GM21447 (cell line): ENCODE results near the gene NEK7.

ENCODE experiments used
- ATAC-seq: cut with Tn5 transposase; IDR thresholded peaks from one replicate; pipeline ENCODE4 v1.9.1; 2021; ENCODE audit not compliant: unreplicated experiment

NEK7 gene

DNA sequence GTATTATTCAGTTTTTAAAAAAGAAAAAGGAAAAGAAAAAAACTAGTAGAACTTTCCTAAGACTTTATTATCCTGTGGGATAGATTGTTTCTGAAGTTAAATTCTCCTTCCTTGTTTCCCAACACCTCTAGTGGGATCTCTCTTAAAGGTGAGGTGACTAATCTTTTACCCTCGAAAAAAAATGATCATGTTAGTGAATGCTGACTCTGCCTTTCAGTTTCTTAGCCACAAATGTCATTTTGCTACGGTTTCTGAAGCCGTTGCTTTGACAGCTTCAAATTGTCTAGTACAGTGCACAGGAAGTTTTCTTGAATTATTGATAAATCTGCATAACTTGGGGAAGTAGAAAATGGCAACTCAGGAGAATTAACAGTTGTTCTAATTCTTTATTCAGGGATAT, 13.0 kb upstream of the NEK7 start:
- peak; percentile 79 for ATAC-seq

GRCh38 chr1:198147216-198147615, 9.6 kb upstream of the NEK7 start:
- ATAC-seq: no peak

GRCh38 chr1:198150369-198150768, 6.4 kb upstream of the NEK7 start:
- ATAC-seq: no peak

- no peak for ATAC-seq
Observed at GRCh38 chr1:198151688-198152087, 5.1 kb upstream of the NEK7 start.

- ATAC-seq: no peak
Observed at GRCh38 chr1:198153103-198153502, 3.7 kb upstream of the NEK7 start.

DNA sequence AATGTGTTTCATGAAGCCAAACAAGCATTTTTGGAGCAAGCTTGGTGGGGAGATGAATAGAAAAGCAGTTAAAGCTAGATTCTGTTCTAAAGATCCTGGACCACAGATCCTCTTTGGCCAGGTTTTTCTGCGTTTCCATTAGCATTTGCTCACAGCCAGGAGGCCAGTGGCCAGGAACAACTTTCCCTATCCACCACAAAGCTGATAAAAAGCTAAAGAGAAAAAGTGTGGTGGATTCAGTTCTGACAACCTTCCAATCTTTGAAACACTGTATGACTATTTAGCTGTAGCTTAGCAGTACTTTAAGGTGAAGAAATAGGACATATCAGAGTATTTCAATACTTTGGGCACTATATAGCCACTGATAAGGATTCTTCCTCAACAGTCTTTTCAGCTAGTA, 3.0 kb upstream of the NEK7 start:
- ATAC-seq: no peak

DNA sequence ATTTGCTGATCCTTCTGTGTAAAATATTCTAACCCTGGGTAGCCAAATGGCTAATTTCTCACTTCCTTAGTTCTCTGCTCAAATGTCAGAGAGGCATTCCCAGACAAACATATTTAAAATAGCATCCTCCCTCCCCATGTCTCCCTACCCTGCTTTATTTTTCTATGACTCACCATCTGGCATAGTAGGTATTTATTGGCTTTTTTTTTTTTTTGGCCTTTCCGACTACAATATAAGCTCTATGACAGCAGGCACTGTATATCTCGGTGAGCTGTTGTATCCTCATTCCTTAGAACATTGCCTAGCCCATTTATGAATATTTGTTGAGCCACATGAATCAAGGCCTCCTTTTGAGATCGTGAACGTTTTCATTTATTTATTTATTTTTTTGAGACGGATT, 1.5 kb upstream of the NEK7 start:
- ATAC-seq: no peak

DNA sequence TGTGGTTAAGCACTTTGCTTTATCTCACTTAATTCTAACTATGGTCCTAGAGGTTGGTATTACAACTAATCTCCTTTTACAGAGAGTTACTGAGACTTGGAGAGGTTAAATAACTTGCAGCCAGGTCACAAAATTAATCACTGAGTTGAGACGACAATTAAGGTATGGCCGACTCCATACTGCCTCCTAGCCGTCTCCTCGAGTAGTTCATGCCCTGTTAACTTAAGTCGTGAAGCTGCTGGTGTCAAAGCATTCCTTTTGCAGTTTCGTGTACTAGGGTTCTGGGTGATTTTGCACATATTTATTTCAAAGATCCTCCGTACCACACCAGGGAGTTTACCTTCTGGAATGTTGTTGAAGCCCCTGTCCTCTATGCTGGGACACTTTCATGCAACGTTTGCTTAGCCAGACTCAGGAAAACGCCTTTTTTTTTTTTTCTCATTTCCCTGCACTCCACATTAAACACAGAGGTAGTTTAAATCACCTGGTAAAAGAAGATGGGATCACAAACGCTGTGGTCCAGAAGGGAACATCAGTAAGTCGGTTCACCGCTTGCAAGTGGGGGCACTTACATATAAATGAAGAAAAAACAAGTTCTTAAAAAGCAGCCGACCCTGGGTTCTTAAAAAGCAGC, 570 bp upstream of the NEK7 start:
- ATAC-seq: peak; percentile 26

GRCh38 chr1:198157241-198157846, 546 bp downstream of the NEK7 start:
- ATAC-seq: peak; percentile 43

DNA sequence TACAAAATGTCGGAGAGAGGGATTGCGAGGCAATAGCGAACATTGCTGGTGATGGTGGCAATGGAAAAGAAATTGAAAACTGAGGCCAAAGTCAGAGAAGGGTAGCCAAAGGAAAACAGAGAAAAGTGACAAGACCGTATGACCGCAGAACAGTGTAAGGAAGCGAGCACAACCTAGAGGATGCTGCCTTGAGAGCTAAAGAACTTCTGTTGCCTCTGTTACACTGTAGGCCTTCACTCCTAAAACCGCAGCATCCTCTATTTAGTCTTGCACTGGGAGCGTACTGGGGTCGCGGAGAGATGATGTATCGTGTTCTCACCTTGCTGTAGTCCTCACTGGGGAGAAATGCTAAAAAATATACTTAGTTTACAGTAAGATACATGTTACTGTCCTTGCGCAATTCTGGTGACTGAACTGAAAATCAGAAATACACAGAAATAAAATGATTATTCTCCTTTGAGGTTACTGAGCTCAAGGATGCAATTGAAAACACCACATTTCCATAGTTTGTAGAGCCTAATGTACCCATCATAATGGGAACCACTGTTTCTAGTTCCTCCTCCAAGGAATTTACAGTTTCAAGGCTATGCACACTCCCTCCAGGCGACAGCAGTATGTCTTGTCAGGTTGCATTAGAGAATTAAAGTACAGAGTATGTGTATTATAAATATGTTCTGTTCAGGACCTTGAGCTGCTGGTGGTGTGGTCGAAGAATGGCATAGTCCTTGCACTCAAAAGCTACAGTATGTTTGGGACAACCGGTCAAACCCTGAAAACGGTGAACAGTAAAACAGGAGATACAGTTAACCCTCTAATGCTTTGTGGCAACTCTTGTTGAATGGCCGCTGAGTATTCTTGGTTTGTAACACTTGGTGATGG, 1.3 kb downstream of the NEK7 start:
- ATAC-seq: no peak

DNA sequence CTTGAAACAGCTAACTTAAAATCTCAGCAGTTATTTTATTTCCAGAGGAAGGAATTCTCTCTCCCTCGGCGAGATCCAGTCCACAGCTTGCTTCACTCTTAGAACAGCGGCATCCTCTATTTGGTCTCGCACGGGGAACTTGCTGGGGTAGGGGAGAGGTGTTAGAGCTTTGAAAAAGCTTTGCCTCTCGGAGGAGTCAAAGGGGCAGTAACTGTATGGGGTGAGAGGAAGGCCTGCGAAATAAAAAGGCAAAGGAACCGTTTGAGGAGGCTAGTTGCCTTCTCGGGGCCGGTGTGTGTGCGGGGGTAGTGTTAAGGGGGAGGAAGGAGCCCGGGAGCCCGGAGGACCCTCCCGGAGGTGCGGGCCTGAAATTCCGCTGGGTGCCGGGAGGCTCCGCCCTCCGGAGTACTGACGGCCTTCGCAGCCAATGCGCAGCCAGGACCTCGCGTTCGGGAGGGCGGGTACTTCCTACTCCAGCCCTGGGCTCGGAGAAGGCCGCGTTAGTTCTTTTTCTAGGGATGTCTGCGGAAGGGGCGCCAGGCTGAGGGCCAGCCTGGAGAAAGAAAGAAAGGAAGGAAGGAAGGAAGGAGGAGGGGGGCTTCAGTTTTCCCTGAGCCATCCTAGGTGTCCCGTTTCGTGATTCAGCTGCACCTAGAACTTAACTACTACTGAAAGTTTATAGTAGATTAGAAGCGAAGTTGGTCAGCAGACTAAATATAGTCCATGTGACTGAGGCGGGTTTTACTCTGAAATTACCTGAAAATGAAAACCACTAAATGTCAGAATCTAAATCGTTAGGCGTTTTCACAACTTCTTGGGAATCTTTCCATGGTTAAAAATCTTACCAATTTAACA, 2.2 kb downstream of the NEK7 start:
- peak; percentile 65 for ATAC-seq

GRCh38 chr1:198160222-198160621, 3.4 kb downstream of the NEK7 start:
- ATAC-seq: no peak

- ATAC-seq: no peak
Observed at GRCh38 chr1:198160946-198161614, 4.3 kb downstream of the NEK7 start.

GRCh38 chr1:198161718-198162090, 4.9 kb downstream of the NEK7 start:
- ATAC-seq: no peak

- ATAC-seq: peak; percentile 18
Observed at GRCh38 chr1:198162091-198162767, 5.4 kb downstream of the NEK7 start.

GRCh38 chr1:198165927-198166647, 9.3 kb downstream of the NEK7 start:
- ATAC-seq: peak; percentile 22

DNA sequence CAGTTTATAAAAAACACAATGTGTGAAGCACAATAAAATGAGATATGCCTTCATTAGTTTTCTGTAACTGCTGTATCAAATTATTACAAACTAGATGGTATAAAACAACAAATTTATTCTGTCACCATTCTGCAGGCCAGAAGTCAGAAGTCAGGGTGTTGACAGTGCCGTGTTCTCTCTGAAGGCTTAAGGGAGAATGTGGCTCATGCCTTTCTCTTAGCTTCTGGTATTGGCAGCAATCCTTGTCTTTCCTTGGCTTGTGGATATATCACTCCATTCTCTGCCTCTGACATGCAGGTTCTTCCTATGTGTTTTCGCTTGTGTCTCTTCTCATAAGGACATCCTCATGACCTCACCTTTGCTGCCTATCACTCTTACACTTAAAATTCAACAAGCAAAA, 10.1 kb downstream of the NEK7 start:
- no peak for ATAC-seq

- peak; percentile 76 for ATAC-seq
Observed at GRCh38 chr1:198167436-198167934, 10.7 kb downstream of the NEK7 start.

- ATAC-seq: no peak
Observed at GRCh38 chr1:198168227-198168626, 11.4 kb downstream of the NEK7 start.
